Tibial nerve (tissue), 4 donors: ENCODE measurements around the gene ZDHHC18.

ENCODE experiments used
- CTCF ChIP-seq, 5 experiments: fragments of 200-600 bp in 3 of 5; fragments of 450-650 bp in 2 of 5; sonication (generic) in 3 of 5; IDR thresholded peaks; one replicate each; pipeline ENCODE4 v1.5.1; 2016 to 2019; ENCODE audit warnings: antibody characterized with exemption in 5 of 5, mild to moderate bottlenecking in 3 of 5, moderate library complexity in 2 of 5
- EP300 ChIP-seq, 2 donors: sonication (generic); formaldehyde crosslinking; IDR thresholded peaks; one replicate each; pipeline ENCODE4 v1.6.1; 2017; ENCODE audit warnings: antibody characterized with exemption in 2 of 2, mild to moderate bottlenecking in 1 of 2

- TF ChIP-seq CTCF (IDR thresholded peaks at IDR 0.05): no peak
- no peak for TF ChIP-seq EP300 (IDR thresholded peaks at IDR 0.05)
Observed at GRCh38 chr1:26879793-26880192, 53.3 kb downstream of the ZDHHC18 start.
